CD4-positive, alpha-beta T cell treated with Interleukin-15 for 4 hours (primary cell): ENCODE results near the gene MOCOS.
"Not testable (repeated sequence)": the region's sequence is repeated elsewhere in the genome, so short reads cannot be mapped to it uniquely, and the experiment has no call there.

Experiments used
- DNase-seq: peaks from one replicate; pipeline ENCODE4 v3.0.0-alpha.2; 2020; ENCODE audit warnings: low spot score

MOCOS gene

GRCh38 chr18:36200354-36200771 lies 13.1 kb downstream of the MOCOS start:
- no peak for DNase-seq

DNA sequence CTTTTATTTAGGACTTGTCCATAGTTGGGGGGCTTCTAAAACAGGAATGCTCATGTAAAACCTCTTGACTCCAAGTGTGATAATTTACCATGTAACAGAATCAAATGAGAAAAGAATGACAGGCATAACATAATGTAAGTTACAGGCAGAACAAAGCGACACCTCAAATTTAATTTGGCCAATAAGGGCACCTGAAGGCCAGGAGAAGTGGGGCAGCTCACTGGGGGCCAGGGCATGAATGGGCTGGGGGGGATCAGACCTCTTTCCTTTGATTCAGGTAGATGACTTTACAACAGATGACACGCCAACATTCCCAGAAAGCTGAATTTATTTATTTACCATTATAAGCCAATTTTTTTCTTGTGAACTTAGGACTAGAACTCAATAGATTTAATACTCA lies 14.5 kb downstream of the MOCOS start:
- no peak for DNase-seq

DNA sequence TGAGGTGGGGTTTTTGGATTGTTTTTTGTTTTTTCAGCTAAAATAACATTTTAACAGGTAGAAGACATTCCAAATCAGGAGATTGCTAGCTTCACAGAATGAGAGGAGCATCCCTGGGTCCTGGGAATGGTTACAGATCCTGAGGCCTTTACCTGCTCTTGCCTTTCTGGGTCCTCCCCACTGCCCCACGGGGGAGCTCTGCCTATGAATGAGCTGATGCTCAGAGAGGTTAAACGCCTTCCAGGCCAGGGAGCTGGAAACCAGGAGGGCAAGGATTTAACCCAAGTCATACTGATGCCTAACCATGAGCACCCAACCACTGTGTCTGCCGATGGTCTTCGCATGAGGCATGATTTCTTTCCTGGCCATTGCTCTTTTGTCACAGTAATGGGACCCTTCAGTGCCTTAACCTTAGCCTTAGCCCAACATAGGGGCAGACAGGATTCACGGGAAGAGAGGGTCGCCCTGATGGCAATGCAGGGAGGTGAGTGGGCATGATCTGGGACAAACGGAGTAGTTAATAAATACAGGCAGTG lies 16.1 kb downstream of the MOCOS start:
- DNase-seq: no peak

DNA sequence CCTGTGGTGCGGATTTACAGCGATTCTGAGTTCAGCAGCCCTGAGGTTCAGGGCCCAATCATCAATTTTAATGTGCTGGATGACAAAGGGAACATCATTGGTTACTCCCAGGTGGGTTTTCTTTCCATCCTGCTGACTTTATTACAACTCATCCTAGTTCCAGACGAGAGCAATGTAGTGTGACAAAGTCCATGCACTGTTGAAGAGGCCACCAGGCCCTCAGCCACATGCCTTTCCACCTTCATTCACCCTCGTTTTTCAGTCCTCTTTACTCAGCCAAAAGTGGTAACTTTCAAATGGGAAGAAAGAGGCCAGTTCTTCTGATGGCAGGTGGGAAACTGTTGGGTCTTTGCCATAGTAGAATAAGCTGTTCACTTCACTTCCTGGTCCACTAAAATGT lies 17.9 kb downstream of the MOCOS start:
- no peak for DNase-seq

DNA sequence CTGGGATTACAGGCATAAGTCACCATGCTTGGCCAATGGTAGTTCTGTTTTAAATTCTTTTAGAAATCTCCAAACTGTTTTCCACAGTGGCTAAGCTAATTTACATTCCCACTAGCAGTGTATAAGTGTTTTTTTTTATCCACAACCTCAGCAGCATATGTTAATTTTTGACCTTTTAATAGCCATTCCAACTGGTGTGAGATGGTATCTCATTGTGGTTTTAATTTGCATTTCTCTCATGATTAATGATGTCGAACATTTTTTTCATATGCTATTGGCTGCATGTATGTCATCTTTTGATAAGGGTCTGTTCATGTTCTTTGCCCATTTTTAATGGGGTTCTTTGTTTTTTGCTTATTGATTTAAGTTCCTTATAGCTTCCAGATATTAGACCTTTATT lies 20.0 kb downstream of the MOCOS start:
- DNase-seq: no peak

DNA sequence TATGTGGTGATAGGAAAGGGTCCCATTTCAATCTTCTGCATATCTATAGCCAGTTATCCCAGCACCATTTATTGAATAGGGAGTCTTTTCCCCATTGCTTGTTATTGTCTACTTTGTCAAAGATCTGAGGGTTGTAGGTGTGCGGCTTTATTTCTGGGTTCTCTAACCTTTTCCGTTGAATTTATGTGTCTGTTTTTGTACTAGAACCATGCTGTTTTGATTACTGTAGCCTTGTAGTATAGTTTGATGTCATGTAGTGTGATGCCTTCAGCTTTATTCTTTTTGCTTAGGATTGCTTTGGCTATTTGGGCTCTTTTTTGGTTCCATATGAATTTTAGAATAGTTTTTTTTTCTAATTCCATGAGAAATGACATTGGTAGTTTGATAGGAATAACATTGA lies 20.7 kb downstream of the MOCOS start:
- not testable (repeated sequence) for DNase-seq

DNA sequence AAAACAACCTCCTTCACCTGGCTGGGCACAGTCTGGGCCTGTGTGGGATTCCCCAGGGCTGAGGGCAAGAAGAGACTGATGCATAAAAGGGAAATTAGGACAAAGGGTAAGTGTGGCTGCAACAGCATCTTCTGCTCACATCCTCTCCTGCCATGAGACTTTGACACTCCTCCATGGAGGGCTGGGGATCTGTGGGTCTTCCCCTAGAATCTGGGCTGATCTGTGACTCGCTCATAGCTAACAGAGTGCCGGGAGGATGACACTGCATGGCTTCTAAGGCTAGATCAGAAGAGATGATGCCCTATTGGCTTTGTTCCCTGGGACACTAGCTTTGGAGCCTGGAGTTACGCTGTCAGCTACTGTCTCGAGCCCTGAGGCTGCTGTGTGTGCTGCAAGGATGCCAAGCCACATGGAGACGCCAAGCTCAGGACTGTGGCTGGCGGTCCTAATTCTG lies 24.3 kb downstream of the MOCOS start:
- DNase-seq: no peak

DNA sequence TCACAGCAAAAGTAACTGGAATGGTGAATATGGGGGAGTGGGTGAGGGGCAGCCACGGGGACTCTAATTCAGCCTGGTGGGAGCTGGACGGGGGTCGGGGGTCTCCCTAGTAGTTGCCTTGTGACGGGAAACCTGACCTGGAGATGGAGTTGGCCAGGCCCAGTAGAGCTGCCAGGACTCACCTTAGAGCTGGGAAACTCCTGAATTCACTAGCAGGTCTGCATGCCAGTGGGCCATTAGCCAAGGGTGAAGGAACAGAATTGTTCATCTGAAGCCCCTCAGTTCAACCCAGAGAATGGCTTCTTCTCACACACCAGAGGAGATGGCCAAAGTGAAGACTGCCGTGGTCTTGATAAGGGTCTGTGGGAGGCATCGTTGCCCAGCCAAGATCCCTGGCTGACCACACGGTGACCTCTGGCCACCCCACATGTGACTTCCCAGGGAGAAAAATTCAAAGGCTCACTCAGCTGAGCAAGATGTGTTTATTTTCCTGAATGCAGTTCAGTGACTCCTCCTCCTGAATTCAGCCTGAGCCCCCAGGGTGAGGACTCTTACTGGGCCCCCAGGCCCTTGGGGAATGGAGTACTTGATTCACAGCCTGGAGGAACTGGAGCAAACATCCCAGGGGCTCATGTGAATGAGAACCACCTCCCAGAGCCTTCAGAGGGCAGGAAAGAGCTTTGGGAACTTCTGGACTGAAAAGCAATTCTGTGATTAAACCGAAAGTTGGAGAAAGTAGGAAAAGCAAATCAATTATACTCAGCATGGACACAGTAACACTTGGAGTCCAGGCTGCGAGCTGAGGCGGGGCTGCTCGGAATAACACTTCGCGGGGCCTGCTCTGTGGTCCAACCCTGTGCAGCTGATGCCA lies 25.2 kb downstream of the MOCOS start:
- no peak for DNase-seq

DNA sequence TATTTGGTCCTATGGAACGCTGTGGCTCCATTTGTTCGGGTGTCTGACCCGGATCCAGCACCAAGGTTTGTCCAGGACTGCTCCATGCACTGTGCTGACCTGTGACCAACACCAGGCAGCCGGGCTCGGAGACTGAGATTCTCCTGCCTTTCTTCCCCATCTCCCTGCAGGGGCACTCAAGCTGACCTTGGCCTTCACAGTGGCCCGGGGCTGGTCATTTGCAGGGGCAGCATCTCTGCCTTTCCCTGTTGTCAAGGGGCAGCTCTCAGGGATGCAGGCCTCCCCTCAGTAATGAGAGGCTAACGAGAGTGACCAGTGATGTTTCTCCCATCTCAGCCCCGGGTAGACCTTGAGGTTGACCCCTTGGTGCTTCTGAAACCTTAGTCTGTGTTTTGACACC lies 27.5 kb downstream of the MOCOS start:
- DNase-seq: no peak

GRCh38 chr18:36215577-36215976 lies 28.3 kb downstream of the MOCOS start:
- no peak for DNase-seq

DNA sequence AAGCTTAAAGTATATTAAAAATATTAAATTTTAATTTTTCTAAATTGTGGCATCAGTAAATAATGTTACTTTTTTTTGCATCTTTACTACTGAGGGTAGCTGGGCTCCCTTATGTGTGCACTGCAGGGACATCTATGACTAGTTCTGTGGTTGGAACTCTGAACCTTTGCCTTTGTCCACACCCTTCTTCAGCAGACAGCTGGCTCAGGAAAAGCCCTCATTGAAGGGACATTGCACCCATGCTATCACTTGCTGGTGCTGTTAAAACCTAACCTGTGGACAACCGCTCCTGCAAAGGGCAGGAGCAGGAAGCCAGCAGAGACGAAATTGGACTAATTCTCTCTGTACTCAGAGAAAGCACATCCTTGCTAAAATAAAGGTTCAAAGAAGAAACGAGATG lies 30.1 kb downstream of the MOCOS start:
- no peak for DNase-seq

DNA sequence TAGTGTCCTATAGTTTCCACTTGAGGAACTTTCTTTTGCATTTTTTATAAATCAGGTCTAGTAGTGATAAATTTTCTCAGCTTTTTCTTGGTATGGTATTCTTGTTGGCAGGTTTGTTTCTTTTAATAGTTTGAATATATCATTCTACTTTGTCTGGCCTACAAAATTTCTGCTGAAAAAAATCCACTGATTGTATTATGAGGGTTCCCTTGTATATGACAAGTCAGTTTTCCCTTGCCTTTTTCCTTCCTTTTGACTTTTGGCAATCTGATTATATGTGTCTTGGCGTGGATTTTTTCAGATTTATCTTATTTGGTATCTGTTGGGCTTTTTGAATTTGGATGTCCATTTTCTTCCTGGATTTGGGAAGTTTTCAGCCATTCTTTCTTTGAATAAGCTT lies 41.9 kb downstream of the MOCOS start:
- DNase-seq: no peak

GRCh38 chr18:36240510-36240909 lies 53.2 kb downstream of the MOCOS start:
- not testable (repeated sequence) for DNase-seq

DNA sequence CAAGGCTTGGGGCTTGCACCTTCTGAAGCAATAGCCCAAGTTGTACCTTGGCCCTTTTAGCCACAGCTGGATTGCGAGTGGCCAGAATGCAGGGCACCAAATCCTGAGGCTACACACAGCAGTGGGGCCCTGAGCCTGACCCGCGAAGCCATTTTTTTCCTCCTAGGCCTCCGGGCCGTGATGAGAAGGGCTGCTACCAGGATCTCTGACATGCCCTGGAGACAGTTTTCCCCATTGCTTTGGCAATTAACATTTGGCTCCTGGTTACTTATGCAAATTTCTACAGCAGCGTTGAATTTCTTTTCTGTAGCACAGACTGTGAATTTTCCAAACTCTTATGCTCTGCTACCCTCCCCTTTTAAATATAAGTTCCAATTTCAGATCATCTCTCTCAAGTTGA lies 54.5 kb downstream of the MOCOS start:
- DNase-seq: no peak

- no peak for DNase-seq
Observed at GRCh38 chr18:36247036-36247435, 59.7 kb downstream of the MOCOS start.

DNA sequence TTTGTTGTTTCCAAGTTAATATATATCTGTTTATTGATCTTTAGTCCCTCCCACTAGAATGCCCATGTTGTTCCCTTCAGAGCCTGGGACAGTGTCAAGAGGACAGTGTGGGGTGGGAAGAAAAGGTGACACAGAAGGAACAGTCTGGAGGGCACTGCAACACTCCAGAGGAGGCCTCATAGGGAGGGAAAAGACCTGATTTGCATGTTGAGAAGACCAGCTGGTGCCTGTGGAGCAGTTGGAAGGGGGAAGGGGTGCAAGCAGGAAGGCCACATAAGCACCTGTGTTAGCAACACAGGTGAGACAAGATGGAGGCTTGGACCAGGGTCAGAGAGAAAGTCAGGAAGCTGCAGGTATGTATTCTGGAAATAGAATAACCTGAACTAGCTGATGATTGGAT lies 62.1 kb downstream of the MOCOS start:
- no peak for DNase-seq

GRCh38 chr18:36250827-36251226 lies 63.5 kb downstream of the MOCOS start:
- DNase-seq: no peak

GRCh38 chr18:36255072-36255698 lies 67.9 kb downstream of the MOCOS start:
- no peak for DNase-seq

- DNase-seq: no peak
Observed at GRCh38 chr18:36256094-36256493, 68.8 kb downstream of the MOCOS start.

DNA sequence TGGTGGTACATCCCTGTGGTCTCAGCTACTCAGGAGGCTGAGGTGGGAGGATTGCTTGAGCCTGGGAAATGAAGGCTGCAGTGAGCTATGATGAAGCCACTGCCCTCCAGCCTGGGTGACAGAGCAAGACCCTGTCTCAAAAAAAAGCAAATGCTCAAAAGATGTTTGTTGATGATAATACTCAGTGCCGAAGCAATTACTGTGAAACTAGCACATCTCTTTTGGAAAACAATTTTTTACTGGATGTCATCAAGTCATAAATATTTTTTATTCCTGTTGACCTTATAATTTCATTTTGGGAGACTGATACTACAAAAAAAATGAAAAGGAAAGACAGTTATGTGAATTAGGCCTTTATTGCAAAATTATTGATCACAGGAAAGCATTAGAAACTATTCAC lies 75.7 kb downstream of the MOCOS start:
- DNase-seq: no peak

GRCh38 chr18:36264283-36264682 lies 77.0 kb downstream of the MOCOS start:
- no peak for DNase-seq

DNA sequence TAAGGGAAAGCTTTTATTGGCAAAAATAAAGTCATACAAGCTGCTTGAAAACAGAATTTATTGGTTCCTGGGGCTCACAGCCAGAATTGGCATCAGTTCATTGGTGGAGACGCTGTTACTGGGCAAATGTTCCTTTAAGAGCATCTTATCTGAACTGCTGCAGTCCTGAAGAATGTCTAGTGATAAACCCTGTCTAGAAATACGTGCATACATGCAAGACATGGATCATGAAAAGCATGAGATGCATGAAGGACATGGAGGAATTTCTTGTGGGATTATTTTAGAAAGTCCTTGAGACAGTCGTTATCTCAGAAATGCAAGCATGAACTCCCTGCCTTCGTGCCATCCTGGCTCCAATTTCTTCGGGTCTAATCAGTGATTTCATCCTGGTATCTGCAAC lies 77.7 kb downstream of the MOCOS start:
- no peak for DNase-seq

DNA sequence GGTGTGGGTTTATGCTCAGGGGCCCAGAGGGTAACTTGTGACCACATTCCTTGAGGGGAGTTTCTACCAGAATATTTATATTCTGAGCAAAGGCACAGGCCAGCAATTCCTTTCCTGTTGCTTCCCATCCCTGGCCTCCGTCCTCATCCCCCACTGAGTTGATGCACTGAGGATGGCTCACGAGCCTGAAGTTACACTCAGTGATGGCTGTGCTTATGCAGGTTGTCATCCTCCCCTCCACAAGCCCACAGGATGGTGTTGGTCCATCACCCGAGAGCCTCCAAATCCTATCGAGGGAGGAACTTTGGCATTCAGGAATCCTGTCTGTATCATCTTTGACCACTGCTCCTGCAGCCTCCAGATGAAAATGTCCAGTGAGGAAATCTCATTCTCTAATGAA lies 81.9 kb downstream of the MOCOS start:
- DNase-seq: no peak
